H1 (cell line): ENCODE results near the gene GOLGB1. TPM values are rescaled to one million over a fixed set of nuclear protein-coding genes. Genes with fewer than 3 reads are reported as not detected.

Experiments
- CTCF ChIA-PET: fragments of 300-600 bp; sonication (Branson Sonifier 250); formaldehyde crosslinking; loops from one replicate; lab custom pipeline; 2021; ENCODE audit not compliant: partially characterized antibody; lab: Charles Lee
- POLR2A ChIA-PET: fragments of 300-600 bp; sonication (Branson Sonifier 250); formaldehyde crosslinking; loops from one replicate; lab custom pipeline; 2021; ENCODE audit warnings: inconsistent platforms; ENCODE audit not compliant: partially characterized antibody; lab: Charles Lee
- DNase-seq, 2 experiments: peaks; one replicate each; pipeline versions ENCODE4 v3.0.0 to v3.0.0-alpha.2; 2010 to 2022; ENCODE audit warnings: low spot score in 2 of 2, low read depth in 1 of 2, mixed read lengths in 1 of 2
- FAIRE-seq: peaks from 2 replicates; lab custom pipeline; 2011; peaks lifted over from hg19 to GRCh38; lab: Jason Lieb, UNC
- H2AFZ ChIP-seq: 2 replicates; pipeline ENCODE4 v1.8.1; 2012; ENCODE audit warnings: low read length, inconsistent platforms
- H2AK5ac ChIP-seq: 2 replicates; pipeline ENCODE4 v1.6.1; 2013; ENCODE audit warnings: low read depth, low read length
- H2BK120ac ChIP-seq: replicated peaks from 2 replicates; pipeline ENCODE3; 2013; ENCODE audit warnings: low read depth, low read length, inconsistent platforms
- H2BK12ac ChIP-seq: 2 replicates; pipeline ENCODE4 v1.6.1; 2013; ENCODE audit warnings: low read depth, low read length
- H2BK15ac ChIP-seq: 2 replicates; pipeline ENCODE4 v1.6.1; 2013; ENCODE audit warnings: low read length
- H2BK20ac ChIP-seq: 2 replicates; pipeline ENCODE4 v1.6.1; 2013; ENCODE audit warnings: low read length
- H2BK5ac ChIP-seq: 2 replicates; pipeline ENCODE4 v1.6.1; 2013; ENCODE audit warnings: low read depth, low read length
- H3K14ac ChIP-seq: 2 replicates; pipeline ENCODE4 v1.6.1; 2013; ENCODE audit warnings: inconsistent platforms; ENCODE audit not compliant: insufficient read length
- H3K18ac ChIP-seq: 2 replicates; pipeline ENCODE4 v1.6.1; 2013; ENCODE audit warnings: low read length; ENCODE audit errors: extremely low read depth
- H3K23ac ChIP-seq: 2 replicates; pipeline ENCODE4 v1.6.1; 2013; ENCODE audit warnings: inconsistent platforms; ENCODE audit not compliant: insufficient read length
- H3K23me2 ChIP-seq: 2 replicates; pipeline ENCODE4 v1.6.1; 2013; ENCODE audit warnings: low read depth, low read length
- H3K27ac ChIP-seq: 2 replicates; pipeline ENCODE4 v1.6.1; 2011; ENCODE audit warnings: low read depth, low read length, inconsistent platforms
- H3K27me3 ChIP-seq, 4 experiments: replicated peaks in 1 of 4; 1 replicate in 1 of 4; 2 replicates in 3 of 4; pipeline versions ENCODE4 v1.6.1 to v1.8.1; 2011 to 2013; ENCODE audit warnings: low read length in 3 of 4, mild to moderate bottlenecking in 3 of 4, inconsistent platforms in 2 of 4, mixed read lengths in 2 of 4, moderate library complexity in 1 of 4; ENCODE audit not compliant: control insufficient read depth in 3 of 4, insufficient read depth in 3 of 4; ENCODE audit errors: extremely low read depth in 1 of 4
- H3K36me3 ChIP-seq, 4 experiments: 2 replicates each; pipeline versions ENCODE4 v1.6.1 to v1.8.1; 2011 to 2013; ENCODE audit warnings: mild to moderate bottlenecking in 4 of 4, low read length in 3 of 4, moderate library complexity in 2 of 4, control low read depth in 1 of 4, inconsistent platforms in 1 of 4; ENCODE audit not compliant: insufficient read depth in 4 of 4, control insufficient read depth in 2 of 4
- H3K4ac ChIP-seq: replicated peaks from 2 replicates; pipeline ENCODE3; 2013; ENCODE audit warnings: low read length, low read depth, mixed read lengths, inconsistent platforms; ENCODE audit not compliant: insufficient read length
- H3K4me1 ChIP-seq, 4 experiments: replicated peaks in 1 of 4; 1 replicate in 1 of 4; 2 replicates in 3 of 4; pipeline versions ENCODE4 v1.6.1 to v1.8.1; 2011 to 2013; ENCODE audit warnings: low read length in 3 of 4, inconsistent platforms in 2 of 4, mixed read lengths in 1 of 4; ENCODE audit not compliant: insufficient read depth in 4 of 4, control insufficient read depth in 3 of 4
- H3K4me2 ChIP-seq, 2 experiments: 2 replicates each; pipeline versions ENCODE4 v1.6.1 to v1.8.1; 2011 to 2013; ENCODE audit warnings: low read depth in 2 of 2, low read length in 2 of 2, control low read depth in 1 of 2, inconsistent platforms in 1 of 2, mild to moderate bottlenecking in 1 of 2; ENCODE audit not compliant: insufficient read depth in 1 of 2
- H3K4me3 ChIP-seq, 4 experiments: fragments of 200-600, 300-600 bp in 1 of 4; sonication (generic), shearing (Covaris generic), sonication (Bioruptor Twin) in 1 of 4; 2 replicates each; pipeline versions ENCODE4 v1.5.1 to v1.8.1; 2011 to 2016; ENCODE audit warnings: low read length in 4 of 4, low read depth in 3 of 4, control low read depth in 2 of 4, inconsistent platforms in 2 of 4, mild to moderate bottlenecking in 2 of 4, mixed read lengths in 1 of 4, moderate library complexity in 1 of 4; ENCODE audit not compliant: insufficient read depth in 2 of 4; ENCODE audit errors: extremely low read depth in 1 of 4
- H3K56ac ChIP-seq: replicated peaks from 2 replicates; pipeline ENCODE3; 2013; ENCODE audit warnings: low read depth, mild to moderate bottlenecking, mixed read lengths, low read length, inconsistent platforms; ENCODE audit not compliant: insufficient read length
- H3K79me1 ChIP-seq: 2 replicates; pipeline ENCODE4 v1.6.1; 2013; ENCODE audit warnings: low read depth, low read length, control low read depth
- H3K79me2 ChIP-seq, 2 experiments: 2 replicates each; pipeline versions ENCODE4 v1.6.1 to v1.8.1; 2012 to 2013; ENCODE audit warnings: low read length in 2 of 2, mild to moderate bottlenecking in 2 of 2, inconsistent platforms in 1 of 2; ENCODE audit not compliant: insufficient read depth in 2 of 2, control insufficient read depth in 1 of 2
- H3K9ac ChIP-seq, 4 experiments: replicated peaks in 1 of 4; 1 replicate in 1 of 4; 2 replicates in 3 of 4; pipeline versions ENCODE4 v1.6.1 to v1.8.1; 2011 to 2013; ENCODE audit warnings: low read depth in 3 of 4, low read length in 3 of 4, control low read depth in 2 of 4, mild to moderate bottlenecking in 2 of 4, moderate library complexity in 2 of 4, inconsistent platforms in 1 of 4; ENCODE audit errors: extremely low read depth in 1 of 4
- H3K9me3 ChIP-seq, 2 experiments: 2 replicates each; pipeline versions ENCODE4 v1.6.1 to v1.8.1; 2012 to 2013; ENCODE audit warnings: mild to moderate bottlenecking in 2 of 2, moderate library complexity in 2 of 2, control low read depth in 1 of 2, inconsistent platforms in 1 of 2, low read depth in 1 of 2, low read length in 1 of 2, mixed read lengths in 1 of 2; ENCODE audit not compliant: insufficient read depth in 2 of 2
- H4K20me1 ChIP-seq, 2 experiments: replicated peaks in 1 of 2; 2 replicates each; pipeline versions ENCODE3 to v1.8.1; 2011 to 2013; ENCODE audit warnings: inconsistent platforms in 2 of 2, low read length in 2 of 2, mild to moderate bottlenecking in 1 of 2; ENCODE audit not compliant: insufficient read depth in 2 of 2, control insufficient read depth in 1 of 2
- H4K5ac ChIP-seq: 2 replicates; pipeline ENCODE4 v1.6.1; 2013; ENCODE audit warnings: low read length, low read depth, mixed read lengths, inconsistent platforms; ENCODE audit not compliant: insufficient read length
- H4K8ac ChIP-seq: 2 replicates; pipeline ENCODE4 v1.8.0; 2013; ENCODE audit warnings: mild to moderate bottlenecking, moderate library complexity, low read length, inconsistent platforms; ENCODE audit not compliant: insufficient read depth; ENCODE audit errors: extremely low read depth
- H4K91ac ChIP-seq: replicated peaks from 2 replicates; pipeline ENCODE3; 2013; ENCODE audit warnings: low read length, mixed read lengths, inconsistent platforms; ENCODE audit not compliant: insufficient read length
- ASH2L ChIP-seq: fragments of 200-600, 300-600 bp; sonication (generic); IDR thresholded peaks from one replicate; pipeline ENCODE4 v1.7.1; 2017; ENCODE audit warnings: low read length
- BRCA1 ChIP-seq: IDR thresholded peaks from 2 replicates; pipeline ENCODE4 v1.6.1; 2012; ENCODE audit warnings: low read depth, low read length, improper control_type of control experiment
- CBX8 ChIP-seq: fragments of 300-800, 300-1000 bp; sonication (generic); IDR thresholded peaks from 2 replicates; pipeline ENCODE4 v1.7.1; 2016; ENCODE audit warnings: low read depth, low read length, borderline replicate concordance
- JUND ChIP-seq: IDR thresholded peaks from 2 replicates; pipeline ENCODE4 v1.6.1; 2011; ENCODE audit warnings: mild to moderate bottlenecking, improper control_type of control experiment, low read length
- PHF8 ChIP-seq: fragments of 200-600 bp; sonication (generic); conservative IDR thresholded peaks from 2 replicates; pipeline ENCODE4 v1.7.1; 2012; ENCODE audit warnings: low read depth, mild to moderate bottlenecking, inconsistent platforms, low read length, moderate library complexity
- POU5F1 ChIP-seq: IDR thresholded peaks from 2 replicates; pipeline ENCODE4 v1.6.1; 2011; ENCODE audit warnings: low read depth, mild to moderate bottlenecking, low read length, moderate library complexity
- RAD21 ChIP-seq, 2 experiments: IDR thresholded peaks in 1 of 2; conservative IDR thresholded peaks in 1 of 2; 2 replicates each; pipeline ENCODE4 v1.6.1; 2011; ENCODE audit warnings: low read depth in 2 of 2, low read length in 2 of 2, improper control_type of control experiment in 1 of 2, inconsistent platforms in 1 of 2, mild to moderate bottlenecking in 1 of 2, moderate library complexity in 1 of 2
- SAP30 ChIP-seq: fragments of 300-600 bp; sonication (generic); IDR thresholded peaks from 2 replicates; pipeline ENCODE4 v1.7.1; 2012; ENCODE audit warnings: low read length, moderate library complexity, mild to moderate bottlenecking, inconsistent platforms; ENCODE audit not compliant: insufficient read depth, insufficient replicate concordance
- SIN3A ChIP-seq, 2 experiments: IDR thresholded peaks in 1 of 2; conservative IDR thresholded peaks in 1 of 2; 2 replicates each; pipeline ENCODE4 v1.6.1; 2011 to 2012; ENCODE audit warnings: low read length in 2 of 2, improper control_type of control experiment in 1 of 2, low read depth in 1 of 2, mild to moderate bottlenecking in 1 of 2
- SP4 ChIP-seq: IDR thresholded peaks from 2 replicates; pipeline ENCODE4 v1.6.1; 2012; ENCODE audit warnings: low read length, inconsistent platforms
- TAF1 ChIP-seq: IDR thresholded peaks from 2 replicates; pipeline ENCODE4 v1.6.1; 2011; ENCODE audit warnings: mild to moderate bottlenecking, low read depth, low read length
- TBP ChIP-seq: IDR thresholded peaks from 2 replicates; pipeline ENCODE4 v1.6.1; 2011; ENCODE audit warnings: low read depth, low read length, improper control_type of control experiment
- TEAD4 ChIP-seq: IDR thresholded peaks from 2 replicates; pipeline ENCODE4 v1.6.1; 2012; ENCODE audit warnings: low read depth, low read length, inconsistent platforms, mixed read lengths
- WGBS, 2 experiments: shearing (Covaris generic) in 1 of 2; methylation state at CpG; one replicate each; pipeline versions ENCODE4 v1.1.6 to v1.1.7; 2013 to 2015; ENCODE audit warnings: low lambda C conversion rate in 2 of 2, mixed read lengths in 2 of 2, inconsistent platforms in 1 of 2, low coverage in 1 of 2, missing lambda C conversion rate in 1 of 2; ENCODE audit not compliant: insufficient replicate concordance in 2 of 2, insufficient coverage in 1 of 2, insufficient read length in 1 of 2; ENCODE audit errors: extremely low coverage in 1 of 2, missing lambda C conversion rate in 1 of 2; 5-methylcytosine and 5-hydroxymethylcytosine counted together
- polyA plus RNA-seq, 7 experiments: library from polyadenylated mRNA; depleted of rRNA in 3 of 7; stranded (reverse) in 5 of 7; unstranded in 2 of 7; fragments of >200 nt in 5 of 7; fragments of 200-250 nt in 2 of 7; gene quantifications; 1 replicate in 5 of 7; 2 replicates in 1 of 7; 4 replicates in 1 of 7; pipeline versions ENCODE4 v1.2.1 to v1.2.3, GENCODE V29; 2011 to 2013; ENCODE audit warnings: missing spikeins in 2 of 7, mixed read lengths in 2 of 7
- total RNA-seq: library from RNA; stranded (reverse); fragmentation: NEBNext Ultra II Directional; extraction: Animal tissue kit (Norgen Biotek cat#: 25700); gene quantifications from 2 replicates; pipeline ENCODE4 v1.2.1, GENCODE V29; 2021

The GOLGB1 gene
- total and polyA plus RNA-seq, 2 of the 8 experiments (the other 6 are each of a cell fraction or from before 2014, with no cell fraction given), result 5.9 to 28.5 TPM

- no peak overlapping the region for H2BK20ac ChIP-seq
- H3K4me1 ChIP-seq, result no peaks in the 10 kb centered on the region
- H3K14ac ChIP-seq, result no peak overlapping the region
- H2BK12ac ChIP-seq, result no peak overlapping the region
- 95% methylated on average over 2 of the region's 2 CpGs; no CpG with 5 or more reads in 1 of the 2 experiments for WGBS, 2 experiments
- H3K4ac ChIP-seq, result no peak overlapping the region
- H4K20me1 ChIP-seq, result no peaks in the 10 kb centered on the region
- H2AFZ ChIP-seq, result no peak overlapping the region
- no peak overlapping the region for H2BK15ac ChIP-seq
- no peak overlapping the region for H3K56ac ChIP-seq
- no peak overlapping the region for H4K91ac ChIP-seq
- no peaks in the 10 kb centered on the region for H3K23me2 ChIP-seq
- H3K9me3 ChIP-seq, result peaks cover 0 to 5% of the 10 kb centered on the region in 2 experiments; a peak in 1 of 4 replicates
- no peak overlapping the region for H3K27ac ChIP-seq
- H4K8ac ChIP-seq, result no peak overlapping the region
- no peak overlapping the region for H3K4me2 ChIP-seq
- no peak overlapping the region for H2BK120ac ChIP-seq
- no peaks in the 10 kb centered on the region for H3K79me1 ChIP-seq
- no peak overlapping the region for H3K9ac ChIP-seq
- FAIRE-seq (no peak), DNase-seq (no peak)
- no peak overlapping the region for H3K4me3 ChIP-seq
- H2AK5ac ChIP-seq, result no peak overlapping the region
- H3K79me2 ChIP-seq, result no peaks in the 10 kb centered on the region
- ChIA-PET CTCF (interaction anchor here (1.1 to 1.9 kb wide), 4 partner anchors 8 to 616 kb away, joined by 3 to 6 read pairs (median 4); no protein-coding TSS in a partner anchor), POLR2A (interaction anchor here (0.6 kb wide), 1 partner anchor 8 kb away, joined by 3 read pairs; no protein-coding TSS in a partner anchor)
- H3K18ac ChIP-seq, result no peak overlapping the region
- no peaks in the 10 kb centered on the region for H3K27me3 ChIP-seq
- H3K23ac ChIP-seq, result no peak overlapping the region
- peaks cover 7 to 33% (median 19%) of the 10 kb centered on the region in 4 experiments for H3K36me3 ChIP-seq
- H4K5ac ChIP-seq, result no peak overlapping the region
- no peak overlapping the region for H2BK5ac ChIP-seq
- TF ChIP-seq POU5F1, result no peak
- no peak for TF ChIP-seq JUND
- no peak for TF ChIP-seq TBP
- TF ChIP-seq SIN3A (conservative IDR thresholded peaks at IDR 0.05 in 1 of 2, IDR thresholded peaks at IDR 0.05 in 1 of 2; ENCODE audit: low read depth in 1 of 2, low read length in 2 of 2), result no peak
- TF ChIP-seq SAP30, result no peak
- no peak for TF ChIP-seq BRCA1
- TF ChIP-seq CBX8, result no peak
- TF ChIP-seq ASH2L, result no peak
- TF ChIP-seq TEAD4, result no peak
- no peak for TF ChIP-seq PHF8
- TF ChIP-seq SP4, result no peak
- TF ChIP-seq TAF1, result no peak
- no peak for TF ChIP-seq RAD21 (IDR thresholded peaks at IDR 0.05 in 1 of 2, conservative IDR thresholded peaks at IDR 0.05 in 1 of 2; ENCODE audit: low read depth in 2 of 2, low read length in 2 of 2)
Observed at GRCh38 chr3:121690777-121691405, 58.6 kb downstream of the GOLGB1 start.
